ENCODE results near the gene HNRNPH2. TPM values are rescaled to one million over a fixed set of nuclear protein-coding genes. Genes with fewer than 3 reads are reported as not detected.

Gene HNRNPH2
- total RNA-seq, 2 donors from 2014 or later = 75.2 to 80.7 TPM

- peaks cover 32% of the 10 kb centered on the region for H3K36me3 Mint-ChIP-seq (ENCODE audit: low read depth)
- Histone ChIP-seq H3K4me1 (ENCODE audit: control insufficient read depth, insufficient read depth, low read length) (no peaks in the 10 kb centered on the region), H3K27ac (ENCODE audit: low read depth, low read length) (no peak overlapping the region), H3K9me3 (ENCODE audit: control insufficient read depth, low read length) (no peaks in the 10 kb centered on the region), H3K36me3 (ENCODE audit: control insufficient read depth, insufficient read depth, low read length) (peaks cover 28% of the 10 kb centered on the region), H3K4me3 (ENCODE audit: low read length) (peak overlapping the region; percentile 29), H3K27me3 (ENCODE audit: control insufficient read depth, insufficient read depth, low read length, poor library complexity, severe bottlenecking) (no peaks in the 10 kb centered on the region), H3K9ac (ENCODE audit: extremely low read depth, low read length, poor library complexity, severe bottlenecking) (no peak overlapping the region)
- no peaks in the 10 kb centered on the region for H3K27me3 Mint-ChIP-seq (ENCODE audit: insufficient read depth)
- TF ChIP-seq, protein P1, sequence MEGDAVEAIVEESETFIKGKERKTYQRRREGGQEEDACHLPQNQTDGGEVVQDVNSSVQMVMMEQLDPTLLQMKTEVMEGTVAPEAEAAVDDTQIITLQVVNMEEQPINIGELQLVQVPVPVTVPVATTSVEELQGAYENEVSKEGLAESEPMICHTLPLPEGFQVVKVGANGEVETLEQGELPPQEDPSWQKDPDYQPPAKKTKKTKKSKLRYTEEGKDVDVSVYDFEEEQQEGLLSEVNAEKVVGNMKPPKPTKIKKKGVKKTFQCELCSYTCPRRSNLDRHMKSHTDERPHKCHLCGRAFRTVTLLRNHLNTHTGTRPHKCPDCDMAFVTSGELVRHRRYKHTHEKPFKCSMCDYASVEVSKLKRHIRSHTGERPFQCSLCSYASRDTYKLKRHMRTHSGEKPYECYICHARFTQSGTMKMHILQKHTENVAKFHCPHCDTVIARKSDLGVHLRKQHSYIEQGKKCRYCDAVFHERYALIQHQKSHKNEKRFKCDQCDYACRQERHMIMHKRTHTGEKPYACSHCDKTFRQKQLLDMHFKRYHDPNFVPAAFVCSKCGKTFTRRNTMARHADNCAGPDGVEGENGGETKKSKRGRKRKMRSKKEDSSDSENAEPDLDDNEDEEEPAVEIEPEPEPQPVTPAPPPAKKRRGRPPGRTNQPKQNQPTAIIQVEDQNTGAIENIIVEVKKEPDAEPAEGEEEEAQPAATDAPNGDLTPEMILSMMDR (conservative IDR thresholded peaks at IDR 0.05) = no peak
- WGBS, 2 experiments (ENCODE audit: insufficient coverage in 1 of 2, insufficient read length in 1 of 2) = 98 to 100% methylated on average over 1 to 9 of the region's 11 CpGs
- H3K9me3 Mint-ChIP-seq = peaks cover 44% of the 10 kb centered on the region
- H3K27ac Mint-ChIP-seq = no peak overlapping the region
- peaks cover 2% of the 10 kb centered on the region for H3K4me1 Mint-ChIP-seq
- DNase-seq = no peak
- no peak overlapping the region for H3K4me3 Mint-ChIP-seq
Measured at GRCh38 chrX:101393530-101394305, 14.3 kb upstream of the HNRNPH2 start.

DNA sequence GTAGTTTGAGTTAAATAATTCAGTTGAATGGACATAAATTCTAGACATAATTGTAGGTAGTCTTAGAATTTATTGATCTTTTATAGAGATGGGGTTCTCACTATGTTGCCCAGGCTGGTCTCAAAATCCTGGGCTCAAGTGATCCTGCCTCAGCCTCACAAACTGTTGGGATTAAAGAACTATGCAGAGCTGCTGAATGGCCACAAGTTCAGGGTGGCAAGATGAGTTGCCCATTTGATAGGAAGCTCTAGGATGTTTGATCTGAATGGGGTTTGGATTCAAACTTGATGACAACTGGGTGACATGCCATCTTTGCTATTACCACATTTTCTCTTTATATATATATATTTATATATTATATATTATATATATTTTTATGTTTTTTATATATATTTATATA, 13.7 kb upstream of the HNRNPH2 start:
- H3K9me3 Mint-ChIP-seq = peaks cover 49% of the 10 kb centered on the region
- no peak overlapping the region for H3K4me3 Mint-ChIP-seq
- H3K36me3 Mint-ChIP-seq (ENCODE audit: low read depth) = peaks cover 33% of the 10 kb centered on the region

DNA sequence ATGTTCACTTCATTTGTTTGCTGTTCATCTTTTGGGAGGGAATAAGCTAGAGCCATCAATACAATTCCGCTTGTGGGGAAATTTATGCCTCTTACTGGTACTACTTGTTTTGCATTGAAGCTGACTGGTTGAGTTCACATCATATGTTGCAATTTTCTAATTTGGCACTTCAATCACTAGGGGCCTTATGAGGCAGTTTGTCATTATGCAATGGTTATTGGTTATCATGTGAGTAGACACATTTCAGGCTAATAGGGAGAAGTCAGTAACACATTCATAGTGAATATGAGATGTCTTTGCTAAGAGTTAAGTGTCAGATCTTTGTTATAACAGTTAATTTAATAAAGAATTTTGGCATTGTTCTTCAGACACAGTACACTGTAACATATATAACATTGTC, 12.2 kb upstream of the HNRNPH2 start:
- Mint-ChIP-seq H3K9me3 (peaks cover 58% of the 10 kb centered on the region), H3K27me3 (ENCODE audit: insufficient read depth) (no peaks in the 10 kb centered on the region), H3K4me3 (no peak overlapping the region), H3K36me3 (ENCODE audit: low read depth) (peaks cover 44% of the 10 kb centered on the region), H3K27ac (no peak overlapping the region), H3K4me1 (peaks cover 2% of the 10 kb centered on the region)
- no peak for DNase-seq
- H3K9ac ChIP-seq (ENCODE audit: extremely low read depth, low read length, poor library complexity, severe bottlenecking) = no peak overlapping the region
- no peak overlapping the region for H3K4me3 ChIP-seq (ENCODE audit: low read length)
- WGBS, 2 experiments (ENCODE audit: insufficient coverage in 1 of 2, insufficient read length in 1 of 2) = 93% methylated on average over 1 of the region's 1 CpG; no CpG with 5 or more reads in 1 of the 2 experiments
- no peak overlapping the region for H3K27ac ChIP-seq (ENCODE audit: low read depth, low read length)
- TF ChIP-seq, protein P1 (conservative IDR thresholded peaks at IDR 0.05) = no peak
- peaks cover 33% of the 10 kb centered on the region for H3K36me3 ChIP-seq (ENCODE audit: control insufficient read depth, insufficient read depth, low read length)
- no peaks in the 10 kb centered on the region for H3K4me1 ChIP-seq (ENCODE audit: control insufficient read depth, insufficient read depth, low read length)
- no peaks in the 10 kb centered on the region for H3K9me3 ChIP-seq (ENCODE audit: control insufficient read depth, low read length)
- H3K27me3 ChIP-seq (ENCODE audit: control insufficient read depth, insufficient read depth, low read length, poor library complexity, severe bottlenecking) = no peaks in the 10 kb centered on the region

More for the DNA sequence above, 13.7 kb upstream of the HNRNPH2 start:
- Mint-ChIP-seq H3K27ac (no peak overlapping the region), H3K27me3 (ENCODE audit: insufficient read depth) (no peaks in the 10 kb centered on the region), H3K4me1 (peaks cover 2% of the 10 kb centered on the region)
- Histone ChIP-seq H3K27ac (ENCODE audit: low read depth, low read length) (no peak overlapping the region), H3K9ac (ENCODE audit: extremely low read depth, low read length, poor library complexity, severe bottlenecking) (no peak overlapping the region), H3K36me3 (ENCODE audit: control insufficient read depth, insufficient read depth, low read length) (peaks cover 28% of the 10 kb centered on the region), H3K4me3 (ENCODE audit: low read length) (no peak overlapping the region), H3K27me3 (ENCODE audit: control insufficient read depth, insufficient read depth, low read length, poor library complexity, severe bottlenecking) (no peaks in the 10 kb centered on the region), H3K4me1 (ENCODE audit: control insufficient read depth, insufficient read depth, low read length) (no peaks in the 10 kb centered on the region), H3K9me3 (ENCODE audit: control insufficient read depth, low read length) (no peaks in the 10 kb centered on the region)
- TF ChIP-seq, protein P1 (conservative IDR thresholded peaks at IDR 0.05) = no peak
- no peak for DNase-seq

Data from endodermal cell (in vitro differentiated cells).